Calu3 (cell line): ENCODE results near the gene SORCS1. TPM values are rescaled to one million over a fixed set of nuclear protein-coding genes. Genes with fewer than 3 reads are reported as not detected.

Experiments
- BruUV-seq: library from RNA; stranded (reverse); fragments of 400-500 nt; replicated peaks from 2 replicates; lab custom pipeline; 2021; lab: Mats Ljungman, UMichigan
- CTCF ChIA-PET: fragments of 300-600 bp; sonication (Branson Sonifier 250); formaldehyde crosslinking; loops from one replicate; lab custom pipeline; 2022; ENCODE audit warnings: antibody characterized with exemption; lab: Charles Lee
- DNase-seq: peaks from one replicate; pipeline ENCODE4 v3.0.0; 2022
- H3K27ac Mint-ChIP-seq: one replicate; pipeline ENCODE4 v1.8.0; 2022; ENCODE audit warnings: mixed read lengths; ENCODE audit not compliant: unreplicated experiment
- H3K27me3 Mint-ChIP-seq: one replicate; pipeline ENCODE4 v1.8.0; 2022; ENCODE audit warnings: mixed read lengths; ENCODE audit not compliant: unreplicated experiment
- H3K36me3 Mint-ChIP-seq: one replicate; pipeline ENCODE4 v1.8.0; 2022; ENCODE audit warnings: mild to moderate bottlenecking, moderate library complexity, mixed read lengths; ENCODE audit not compliant: insufficient read depth, unreplicated experiment
- H3K4me1 Mint-ChIP-seq: one replicate; pipeline ENCODE4 v1.8.0; 2022; ENCODE audit warnings: mild to moderate bottlenecking, low read depth, mixed read lengths; ENCODE audit not compliant: unreplicated experiment
- H3K4me3 Mint-ChIP-seq: one replicate; pipeline ENCODE4 v1.8.0; 2022; ENCODE audit warnings: mild to moderate bottlenecking, low read depth, moderate library complexity, mixed read lengths; ENCODE audit not compliant: unreplicated experiment
- H3K9me3 Mint-ChIP-seq: one replicate; pipeline ENCODE4 v1.8.0; 2022; ENCODE audit warnings: low read depth, mixed read lengths; ENCODE audit not compliant: unreplicated experiment
- CTCF ChIP-seq: fragments of 200-600 bp; IDR thresholded peaks from one replicate; pipeline ENCODE4 v1.8.0; 2022; ENCODE audit warnings: antibody characterized with exemption; ENCODE audit not compliant: unreplicated experiment
- intact Hi-C: fragments of 100-400 bp; cut with micrococcal nuclease; formaldehyde crosslinking; loops from one replicate; pipeline ENCODE4 v1.10.0; 2022; ENCODE audit not compliant: unreplicated experiment
- total RNA-seq: library from RNA; stranded (reverse); gene quantifications from 2 replicates; pipeline ENCODE4 v1.2.3, GENCODE V29; 2022

SORCS1 gene
- total RNA-seq, 1 experiment from 2014 or later: not detected

- CTCF ChIA-PET: no interaction called here
- Mint-ChIP-seq H3K4me3 (no peak overlapping the region), H3K27me3 (no peaks in the 10 kb centered on the region), H3K27ac (no peak overlapping the region), H3K9me3 (peaks cover 4% of the 10 kb centered on the region), H3K4me1 (no peaks in the 10 kb centered on the region), H3K36me3 (no peaks in the 10 kb centered on the region)
- no peak for TF ChIP-seq CTCF
- intact Hi-C loops: no loop called here
- BruUV-seq: no TSS peak
- DNase-seq: no peak
Measured at GRCh38 chr10:106764360-106764759, 400.1 kb downstream of the SORCS1 start.

GRCh38 chr10:106761906-106762305 is 402.6 kb downstream of the SORCS1 start:
- H3K27ac Mint-ChIP-seq: no peak overlapping the region
- CTCF ChIA-PET: no interaction called here
- H3K4me3 Mint-ChIP-seq: no peak overlapping the region
- no peak for TF ChIP-seq CTCF
- DNase-seq: no peak
- H3K27me3 Mint-ChIP-seq: no peaks in the 10 kb centered on the region
- H3K36me3 Mint-ChIP-seq: no peaks in the 10 kb centered on the region
- no TSS peak for BruUV-seq
- H3K4me1 Mint-ChIP-seq: no peaks in the 10 kb centered on the region
- H3K9me3 Mint-ChIP-seq: peaks cover 6% of the 10 kb centered on the region
- intact Hi-C loops: no loop called here

- no TSS peak for BruUV-seq
- Mint-ChIP-seq H3K4me3 (no peak overlapping the region), H3K9me3 (peaks cover 5% of the 10 kb centered on the region), H3K27me3 (no peaks in the 10 kb centered on the region), H3K27ac (no peak overlapping the region), H3K36me3 (no peaks in the 10 kb centered on the region), H3K4me1 (no peaks in the 10 kb centered on the region)
- intact Hi-C loops: no loop called here
- no peak for DNase-seq
- CTCF ChIA-PET: no interaction called here
- no peak for TF ChIP-seq CTCF
Measured at GRCh38 chr10:106757521-106757920, 407.0 kb downstream of the SORCS1 start.

- no peaks in the 10 kb centered on the region for H3K36me3 Mint-ChIP-seq
- no TSS peak for BruUV-seq
- no peaks in the 10 kb centered on the region for H3K4me1 Mint-ChIP-seq
- no peak overlapping the region for H3K27ac Mint-ChIP-seq
- H3K9me3 Mint-ChIP-seq: peaks cover 5% of the 10 kb centered on the region
- DNase-seq: no peak
- peaks cover 7% of the 10 kb centered on the region for H3K27me3 Mint-ChIP-seq
- CTCF ChIA-PET: no interaction called here
- no peak overlapping the region for H3K4me3 Mint-ChIP-seq
- intact Hi-C loops: no loop called here
- TF ChIP-seq CTCF: no peak
Measured at GRCh38 chr10:106751091-106751490, 413.4 kb downstream of the SORCS1 start.

GRCh38 chr10:106746868-106747267 is 417.6 kb downstream of the SORCS1 start:
- no peak for TF ChIP-seq CTCF
- Mint-ChIP-seq H3K4me3 (no peak overlapping the region), H3K36me3 (no peaks in the 10 kb centered on the region), H3K9me3 (peaks cover 2% of the 10 kb centered on the region), H3K27ac (no peak overlapping the region), H3K27me3 (peaks cover 7% of the 10 kb centered on the region), H3K4me1 (no peaks in the 10 kb centered on the region)
- DNase-seq: no peak
- CTCF ChIA-PET: no interaction called here
- intact Hi-C loops: no loop called here
- no TSS peak for BruUV-seq
